GM03348 (cell line): ENCODE results near the gene TMEM126B.
A peak's percentile ranks its signal among the peaks of the same experiment; 100 is the strongest.
"Not testable (repeated sequence)": the region's sequence is repeated elsewhere in the genome, so short reads cannot be mapped to it uniquely, and the experiment has no call there.

Experiments used
- DNase-seq: peaks from one replicate; pipeline ENCODE4 v3.0.0; 2012; ENCODE audit warnings: low spot score

TMEM126B gene

GRCh38 chr11:85627998-85628770 lies at the start of gene TMEM126B:
Gene TMEM126B, plus strand, starts transcription at chr11:85628593. Its CDS starts 15 bp downstream, at chr11:85628608.
- peak; percentile 96 for DNase-seq

GRCh38 chr11:85582111-85582510 lies 46.3 kb upstream of the TMEM126B start:
- no peak for DNase-seq

GRCh38 chr11:85589373-85589772 lies 39.0 kb upstream of the TMEM126B start:
- DNase-seq = no peak

GRCh38 chr11:85590848-85591483 lies 37.4 kb upstream of the TMEM126B start:
- peak; percentile 52 for DNase-seq

GRCh38 chr11:85595285-85595884 lies 33.0 kb upstream of the TMEM126B start:
- DNase-seq = peak; percentile 76

GRCh38 chr11:85596886-85597285 lies 31.5 kb upstream of the TMEM126B start:
- no peak for DNase-seq

- no peak for DNase-seq
Measured at GRCh38 chr11:85599083-85599482, 29.3 kb upstream of the TMEM126B start.

GRCh38 chr11:85602526-85603213 lies 25.7 kb upstream of the TMEM126B start:
- DNase-seq = no peak

GRCh38 chr11:85603220-85603619 lies 25.2 kb upstream of the TMEM126B start:
- DNase-seq = no peak

GRCh38 chr11:85606237-85606636 lies 22.2 kb upstream of the TMEM126B start:
- DNase-seq = not testable (repeated sequence)

- not testable (repeated sequence) for DNase-seq
Measured at GRCh38 chr11:85608621-85609020, 19.8 kb upstream of the TMEM126B start.

- DNase-seq = not testable (repeated sequence)
Measured at GRCh38 chr11:85609286-85609685, 19.1 kb upstream of the TMEM126B start.

- not testable (repeated sequence) for DNase-seq
Measured at GRCh38 chr11:85611643-85612042, 16.8 kb upstream of the TMEM126B start.

GRCh38 chr11:85619499-85619898 lies 8.9 kb upstream of the TMEM126B start:
- DNase-seq = no peak

- DNase-seq = no peak
Measured at GRCh38 chr11:85620256-85620655, 8.1 kb upstream of the TMEM126B start.

GRCh38 chr11:85626496-85626895 lies 1.9 kb upstream of the TMEM126B start:
- no peak for DNase-seq

GRCh38 chr11:85627332-85627997 lies 928 bp upstream of the TMEM126B start, which contains the start of gene DLG2:
Gene DLG2, minus strand, starts transcription at chr11:85627344.
- DNase-seq = peak; percentile 57

- DNase-seq = peak; percentile 10
Measured at GRCh38 chr11:85628771-85629341, 463 bp downstream of the TMEM126B start.

- DNase-seq = no peak
Measured at GRCh38 chr11:85634747-85635146, 6.4 kb downstream of the TMEM126B start.

- no peak for DNase-seq
Measured at GRCh38 chr11:85643191-85643614, 14.8 kb downstream of the TMEM126B start.

- no peak for DNase-seq
Measured at GRCh38 chr11:85647078-85647477, 18.7 kb downstream of the TMEM126B start.
